HG03139 (cell line): ENCODE results near the gene ENPP3.

Experiments used
- ATAC-seq: cut with Tn5 transposase; IDR thresholded peaks from one replicate; pipeline ENCODE4 v1.9.1; 2021; ENCODE audit not compliant: unreplicated experiment

The ENPP3 gene

DNA sequence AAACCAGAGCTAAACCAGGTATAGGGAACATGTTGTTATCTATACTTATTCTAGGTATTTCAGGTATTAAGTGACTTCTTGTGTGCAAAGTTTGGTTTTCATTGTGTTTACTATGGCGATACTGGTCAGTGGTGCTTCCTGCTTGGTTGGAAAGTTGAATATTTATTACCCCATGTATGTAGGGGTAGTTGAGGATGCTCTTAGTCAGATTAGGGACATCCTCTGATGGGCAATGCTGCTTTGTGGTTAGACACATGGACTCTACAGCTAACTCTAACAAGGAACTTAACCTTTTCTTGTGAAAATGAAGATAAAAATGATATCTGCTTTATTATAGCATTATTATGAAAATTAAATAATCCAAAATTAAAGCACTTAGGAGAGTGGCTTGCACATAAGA is 126.6 kb downstream of the ENPP3 start:
- no peak for ATAC-seq

DNA sequence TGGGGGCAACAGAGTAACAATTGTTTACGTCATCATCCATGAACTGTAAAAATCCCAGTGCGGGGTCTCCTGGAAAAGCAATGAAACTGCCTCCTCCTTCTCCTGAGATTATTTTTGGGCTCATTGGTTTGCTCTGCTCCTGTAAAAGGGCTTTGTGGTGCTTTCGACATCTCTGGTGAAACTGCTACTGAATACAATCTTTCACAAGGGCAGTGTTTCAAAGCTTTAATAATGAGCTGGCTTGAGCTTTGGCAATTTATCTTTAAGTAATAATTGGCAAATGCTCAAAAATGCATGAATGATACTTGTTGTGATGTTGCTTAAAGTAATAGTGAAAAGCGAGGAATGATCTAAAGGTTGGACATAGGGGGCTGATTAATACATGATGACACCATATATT is 127.2 kb downstream of the ENPP3 start:
- ATAC-seq, result no peak

DNA sequence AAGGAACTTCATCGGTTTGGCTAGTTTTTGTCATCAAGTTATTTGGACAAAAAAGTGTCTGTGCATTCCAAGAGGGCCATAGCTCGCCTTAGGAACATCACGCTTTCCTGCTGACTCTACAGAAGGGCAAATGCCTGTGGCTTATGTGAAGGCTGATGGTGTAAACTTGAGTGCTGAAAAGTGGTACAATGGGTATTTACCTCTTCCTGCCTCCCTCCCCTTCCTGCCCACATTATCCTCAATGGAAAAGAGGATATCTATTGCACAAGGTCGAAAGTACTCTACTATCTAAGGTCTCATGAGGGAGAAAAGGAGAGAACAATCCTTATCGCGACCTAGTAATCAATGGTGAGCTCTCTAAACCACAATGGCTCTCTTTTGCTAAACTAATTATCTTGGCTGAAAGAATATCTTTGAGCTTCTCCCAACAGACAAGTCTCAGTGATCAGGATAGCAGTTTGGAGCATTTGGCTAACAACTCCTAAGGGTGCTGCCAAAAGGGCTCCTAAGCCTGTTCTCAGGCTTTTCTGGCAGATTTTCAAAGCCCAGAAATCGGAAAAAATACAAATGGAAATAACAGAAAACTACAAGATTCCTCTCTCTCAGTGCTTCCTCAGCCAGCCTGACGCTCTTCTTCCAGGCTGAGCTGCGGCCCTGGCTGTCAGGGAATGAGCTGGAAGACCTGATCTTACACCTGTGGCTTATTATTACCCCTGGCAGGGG is 128.1 kb downstream of the ENPP3 start:
- ATAC-seq, result no peak

DNA sequence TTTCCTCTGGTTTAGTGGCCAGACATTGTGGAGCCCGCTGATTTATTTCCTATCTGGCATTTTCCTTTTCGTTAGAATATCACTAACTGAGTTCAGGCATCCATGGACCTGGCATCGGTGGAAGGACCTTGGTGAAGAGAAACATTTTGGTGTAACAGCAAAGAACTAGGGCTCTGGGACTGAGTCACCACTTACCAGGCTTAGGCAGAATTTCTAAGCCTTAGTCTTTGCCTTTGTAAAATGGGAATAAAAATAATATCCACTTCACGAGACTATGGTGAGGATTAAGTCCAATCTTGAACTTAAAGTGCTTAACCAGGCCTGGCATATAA is 128.7 kb downstream of the ENPP3 start:
- no peak for ATAC-seq

DNA sequence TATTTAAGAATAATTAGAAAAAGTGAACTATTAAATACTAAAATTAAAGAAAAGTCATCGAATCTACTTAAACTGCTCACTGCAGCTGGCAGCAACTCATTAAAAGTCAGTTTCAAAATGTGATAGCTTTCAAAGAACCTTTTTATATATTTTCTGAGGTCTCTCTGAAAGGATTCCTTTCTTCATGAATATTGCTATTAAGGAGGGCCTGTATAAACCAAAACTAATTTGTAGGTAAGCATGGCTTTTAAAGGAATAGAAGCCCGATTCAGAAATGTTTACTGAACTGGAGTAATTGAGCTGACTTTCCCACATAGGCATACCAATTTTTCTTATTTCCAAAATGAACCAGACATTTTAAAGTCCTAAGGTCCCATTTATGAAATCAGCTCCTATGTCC is 129.5 kb downstream of the ENPP3 start:
- no peak for ATAC-seq

DNA sequence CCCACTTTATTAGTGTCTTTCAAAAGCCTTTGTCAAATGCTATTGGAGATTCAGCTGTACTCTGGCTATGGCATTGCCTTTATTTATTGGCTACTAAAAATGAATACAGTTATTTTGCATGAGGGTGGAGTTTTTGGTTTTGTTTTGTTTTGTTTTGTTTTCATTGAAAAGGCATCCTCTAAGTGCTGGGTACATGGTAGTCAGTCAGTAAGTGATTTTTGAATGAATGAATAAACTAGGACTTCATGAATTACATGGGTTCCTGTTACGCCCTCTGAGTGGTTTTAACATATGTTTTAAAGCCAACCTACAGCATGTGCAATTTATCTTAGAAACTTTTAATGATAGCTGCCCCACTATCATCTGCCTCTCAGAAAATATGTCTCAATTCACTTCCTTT is 131.9 kb downstream of the ENPP3 start:
- ATAC-seq, result no peak

DNA sequence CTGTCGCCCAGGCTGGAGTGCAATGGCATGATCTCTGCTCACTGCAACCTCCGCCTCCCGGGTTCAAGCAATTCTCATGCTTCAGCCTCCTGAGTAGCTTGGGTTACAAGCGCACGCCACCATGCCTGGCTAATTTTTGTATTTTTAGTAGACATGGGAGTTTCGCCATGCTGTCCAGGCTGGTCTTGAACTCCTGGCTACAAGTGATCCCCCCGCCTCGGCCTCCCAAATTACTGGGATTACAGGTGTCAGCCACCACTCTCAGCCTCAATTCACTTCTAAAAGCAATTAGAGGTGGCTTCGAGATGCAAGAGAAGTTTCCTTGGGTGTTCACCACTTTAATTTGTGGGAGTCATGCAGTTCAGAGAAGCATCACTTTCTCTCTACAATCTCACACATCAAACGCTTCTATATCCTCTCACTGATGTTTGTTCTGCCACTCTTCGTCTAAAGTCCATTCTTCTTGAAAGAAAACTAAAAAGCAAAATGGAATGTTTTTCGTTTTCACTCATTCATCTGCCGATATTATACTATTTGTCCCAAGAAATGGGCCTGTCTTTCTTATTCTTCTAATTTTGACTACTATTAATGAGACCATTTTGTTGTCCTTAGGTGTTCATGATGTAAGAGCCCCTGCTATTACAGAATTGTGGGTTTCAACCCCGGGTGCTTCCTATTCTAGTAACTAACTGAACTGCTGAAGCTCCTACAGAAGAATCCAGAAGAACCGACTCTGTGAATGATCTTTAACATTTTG is 132.5 kb downstream of the ENPP3 start:
- no peak for ATAC-seq

DNA sequence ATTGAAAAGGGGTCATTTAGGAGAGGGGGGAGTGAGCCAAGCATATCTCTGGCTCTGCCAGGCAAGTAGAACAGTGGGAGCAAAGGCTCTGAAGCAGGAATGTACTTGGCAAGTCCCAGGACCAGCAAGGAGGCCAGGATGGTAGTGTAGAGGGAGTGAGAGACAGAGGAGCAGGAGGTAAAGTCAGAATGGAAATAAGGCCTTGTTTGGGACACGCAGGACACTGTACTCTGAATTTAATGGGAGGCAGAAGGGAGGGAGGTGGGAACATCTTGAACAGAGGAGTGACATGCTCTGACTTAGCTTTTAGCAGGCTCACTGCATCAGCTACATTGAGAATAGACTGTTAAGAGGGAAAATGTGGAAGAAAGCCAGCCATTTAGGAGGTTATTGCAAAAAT is 133.7 kb downstream of the ENPP3 start:
- no peak for ATAC-seq

DNA sequence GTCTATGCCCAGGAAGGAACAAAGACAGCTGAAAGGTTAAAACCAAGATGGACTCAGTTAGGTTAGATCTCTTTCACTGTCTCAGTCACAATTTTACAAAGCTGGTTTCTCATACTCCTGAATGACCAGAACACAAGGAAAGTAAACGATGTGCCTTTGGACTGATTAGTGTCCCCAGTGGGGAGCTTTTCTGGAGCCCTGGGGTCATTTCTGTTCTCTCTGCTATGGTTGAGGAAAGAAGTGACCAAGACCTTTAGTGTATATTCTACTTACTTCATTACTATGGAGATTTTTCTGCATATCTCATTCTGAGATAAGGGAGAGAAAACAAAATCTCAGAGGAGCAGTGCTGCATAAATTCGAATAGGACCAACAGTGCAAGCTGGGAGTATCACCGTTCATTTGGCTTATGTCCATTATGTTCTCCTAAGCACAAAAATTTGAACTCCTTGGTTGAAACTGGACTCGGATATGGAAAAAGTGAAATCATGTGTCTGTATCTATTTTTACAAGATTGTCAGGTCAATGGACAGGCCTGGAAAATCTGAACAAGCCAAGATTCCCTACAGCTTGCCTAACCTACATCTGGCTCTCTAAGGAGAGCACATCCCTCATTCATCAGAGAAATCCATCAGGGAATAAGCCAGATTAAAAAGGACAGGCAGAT is 136.3 kb downstream of the ENPP3 start:
- ATAC-seq, result no peak

DNA sequence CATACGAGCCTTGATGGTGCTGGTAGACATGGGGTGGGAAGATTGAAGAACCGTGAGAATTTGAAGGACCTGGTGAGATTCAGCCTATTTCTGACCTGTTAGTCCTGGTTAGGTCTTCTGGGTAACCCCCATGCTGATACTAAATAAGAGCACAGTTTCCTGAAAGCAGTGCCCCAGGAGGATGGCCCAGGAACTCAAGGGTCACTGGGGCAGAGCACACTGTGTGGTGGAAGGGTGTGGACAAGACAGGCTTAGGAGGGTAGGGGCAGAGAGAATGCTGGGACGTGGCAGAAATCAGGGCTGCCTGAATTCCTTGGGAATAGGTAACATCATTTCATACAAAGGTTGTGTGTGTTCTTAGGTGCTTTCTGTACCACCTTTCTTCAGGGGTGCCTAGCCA is 138.8 kb downstream of the ENPP3 start:
- no peak for ATAC-seq

DNA sequence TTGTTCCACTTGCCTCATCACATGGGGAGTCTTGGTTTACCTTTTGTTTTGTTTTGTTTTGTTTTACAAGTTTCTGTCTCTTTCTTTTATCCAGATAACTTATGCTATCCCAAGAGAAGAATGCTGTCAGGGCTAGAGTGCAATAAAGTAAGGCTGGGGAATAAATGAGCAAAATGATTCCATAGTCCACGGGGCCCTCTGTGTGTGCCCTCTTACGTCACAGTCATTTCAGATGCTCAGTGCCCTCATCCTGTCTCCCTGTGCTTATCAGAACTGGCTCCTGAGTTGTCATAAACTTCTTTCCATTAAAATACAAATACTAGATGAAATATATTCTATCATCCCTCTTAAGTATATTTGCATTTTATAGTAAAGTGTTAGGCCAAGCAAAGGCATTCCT is 139.9 kb downstream of the ENPP3 start:
- no peak for ATAC-seq

DNA sequence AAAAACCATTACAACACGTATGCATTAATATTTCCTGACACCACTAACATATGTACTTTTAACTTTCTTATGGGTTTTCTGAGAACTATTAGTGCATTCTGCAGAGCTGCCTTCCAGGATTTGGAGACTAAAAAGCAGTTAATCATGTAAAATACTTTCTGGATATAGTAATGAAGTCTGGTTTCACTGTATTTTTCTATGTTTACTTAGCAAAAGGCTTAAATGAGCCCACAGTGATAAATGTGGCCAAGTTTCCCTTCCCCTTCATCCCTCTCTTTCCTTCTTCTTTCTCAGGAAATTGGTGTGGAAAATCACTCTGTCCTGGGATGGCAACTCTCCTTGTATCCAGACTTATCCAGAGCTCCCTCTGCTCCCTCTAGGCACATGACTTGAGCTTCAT is 141.1 kb downstream of the ENPP3 start:
- ATAC-seq, result no peak

DNA sequence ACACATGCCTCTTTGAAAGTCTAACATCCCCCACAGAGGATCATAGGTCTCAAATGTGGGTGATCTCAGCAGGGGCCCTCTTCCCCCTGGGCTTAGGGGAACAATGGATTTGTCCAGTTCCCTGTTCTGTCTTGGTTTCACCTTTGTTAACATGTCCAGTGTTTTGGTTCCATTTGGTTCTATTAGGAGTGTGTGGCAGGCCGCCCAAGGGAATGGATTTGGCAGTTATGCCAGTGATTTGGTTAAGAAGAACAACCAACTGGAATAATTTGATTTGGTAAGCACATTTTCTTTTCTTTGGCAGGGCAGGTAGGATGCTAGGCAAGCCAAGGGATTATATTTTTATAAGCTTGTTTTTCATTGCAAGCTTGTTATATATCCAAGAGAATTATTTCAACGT is 142.2 kb downstream of the ENPP3 start:
- ATAC-seq, result no peak

DNA sequence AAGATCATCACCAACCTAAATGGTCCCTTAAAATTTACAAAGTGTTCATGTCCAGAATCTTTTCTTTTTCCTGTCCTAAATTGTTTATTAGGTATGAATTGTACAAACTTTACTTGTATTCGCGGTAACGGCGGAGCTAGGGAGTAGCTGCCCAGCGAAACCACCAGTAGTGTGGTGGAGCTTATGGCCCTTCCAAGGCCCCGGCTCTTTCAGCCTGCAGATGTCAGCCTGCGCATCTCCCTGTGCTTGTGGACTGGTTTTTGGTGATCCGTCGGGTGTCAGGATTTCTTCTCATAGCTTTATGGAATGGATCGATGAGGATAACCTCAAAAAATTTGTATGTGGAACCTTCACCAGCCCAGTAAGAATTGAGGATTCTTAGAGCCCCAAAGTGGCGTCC is 143.5 kb downstream of the ENPP3 start:
- ATAC-seq, result no peak

DNA sequence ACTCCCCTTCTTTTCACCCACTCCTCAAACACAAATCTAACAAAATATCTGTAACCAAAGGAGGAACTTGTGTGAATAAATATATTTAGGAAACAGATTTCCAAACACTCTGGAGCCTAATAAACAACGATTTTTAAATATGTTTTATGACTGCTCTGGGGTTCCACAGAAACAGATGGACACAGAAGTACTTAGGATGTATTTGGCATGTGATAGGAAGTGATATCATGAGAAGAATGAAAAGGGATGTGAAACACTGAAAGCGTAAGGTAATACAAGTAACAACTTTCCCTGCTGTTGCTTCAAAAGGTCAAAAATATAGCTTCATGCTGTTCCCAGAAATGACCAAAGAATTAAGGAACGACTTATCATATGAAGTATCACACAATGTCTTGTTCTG is 144.6 kb downstream of the ENPP3 start:
- no peak for ATAC-seq

DNA sequence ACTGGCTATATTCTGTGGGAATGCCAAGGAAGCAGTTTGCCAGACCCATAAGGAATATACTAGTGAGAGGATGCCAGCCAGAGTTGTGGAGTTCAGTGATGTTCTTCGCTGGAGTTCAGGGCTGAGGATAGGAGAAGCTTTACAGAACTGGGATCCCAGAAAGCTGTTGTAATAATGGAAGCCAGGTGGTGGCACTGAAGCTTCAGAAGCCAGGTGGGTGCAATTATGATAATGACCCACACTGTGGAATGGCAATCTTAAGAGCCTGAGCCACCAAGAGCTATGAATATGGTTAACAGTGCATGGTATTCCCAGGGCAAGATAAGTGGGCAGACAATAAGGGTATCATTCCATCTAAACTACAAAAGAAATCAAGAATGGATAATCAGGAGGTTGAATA is 145.7 kb downstream of the ENPP3 start:
- ATAC-seq, result no peak

DNA sequence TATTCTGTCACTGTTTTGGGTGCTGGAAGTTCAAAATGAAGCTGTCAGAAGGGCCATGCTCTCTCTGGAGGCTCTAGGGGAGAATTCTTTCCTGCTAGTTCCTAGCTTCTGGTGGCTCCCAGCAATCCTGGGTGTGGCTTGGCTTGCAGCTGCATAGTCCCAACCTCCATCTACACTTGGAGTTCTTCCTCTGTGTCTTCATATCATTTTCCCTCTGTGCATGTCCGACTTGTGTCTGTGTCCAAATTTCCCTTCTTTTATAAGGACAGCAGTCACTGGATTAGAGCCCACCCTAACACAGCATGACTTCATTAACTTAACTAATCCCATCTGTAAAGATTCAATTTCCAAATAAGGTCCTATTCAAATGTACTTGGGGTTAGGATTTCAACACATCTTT is 147.5 kb downstream of the ENPP3 start:
- no peak for ATAC-seq

DNA sequence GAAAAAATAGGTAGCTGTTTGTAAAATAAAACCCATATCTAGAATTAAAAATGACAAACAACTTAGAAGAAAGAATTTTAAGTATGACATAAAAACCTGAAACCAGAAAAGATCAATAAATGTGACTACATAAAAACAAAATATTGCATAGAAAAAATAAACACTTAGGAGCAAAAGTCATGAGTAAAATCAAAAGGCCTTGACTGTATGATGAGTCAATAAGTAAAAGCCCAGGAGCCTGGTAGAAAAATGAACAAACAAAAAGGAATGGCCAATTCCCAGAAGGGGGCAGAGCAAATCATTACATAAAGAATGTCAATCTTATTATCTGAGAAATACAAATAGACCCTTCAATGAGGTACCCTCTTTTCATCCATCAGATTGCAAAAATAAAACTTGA is 150.0 kb downstream of the ENPP3 start:
- ATAC-seq, result no peak

DNA sequence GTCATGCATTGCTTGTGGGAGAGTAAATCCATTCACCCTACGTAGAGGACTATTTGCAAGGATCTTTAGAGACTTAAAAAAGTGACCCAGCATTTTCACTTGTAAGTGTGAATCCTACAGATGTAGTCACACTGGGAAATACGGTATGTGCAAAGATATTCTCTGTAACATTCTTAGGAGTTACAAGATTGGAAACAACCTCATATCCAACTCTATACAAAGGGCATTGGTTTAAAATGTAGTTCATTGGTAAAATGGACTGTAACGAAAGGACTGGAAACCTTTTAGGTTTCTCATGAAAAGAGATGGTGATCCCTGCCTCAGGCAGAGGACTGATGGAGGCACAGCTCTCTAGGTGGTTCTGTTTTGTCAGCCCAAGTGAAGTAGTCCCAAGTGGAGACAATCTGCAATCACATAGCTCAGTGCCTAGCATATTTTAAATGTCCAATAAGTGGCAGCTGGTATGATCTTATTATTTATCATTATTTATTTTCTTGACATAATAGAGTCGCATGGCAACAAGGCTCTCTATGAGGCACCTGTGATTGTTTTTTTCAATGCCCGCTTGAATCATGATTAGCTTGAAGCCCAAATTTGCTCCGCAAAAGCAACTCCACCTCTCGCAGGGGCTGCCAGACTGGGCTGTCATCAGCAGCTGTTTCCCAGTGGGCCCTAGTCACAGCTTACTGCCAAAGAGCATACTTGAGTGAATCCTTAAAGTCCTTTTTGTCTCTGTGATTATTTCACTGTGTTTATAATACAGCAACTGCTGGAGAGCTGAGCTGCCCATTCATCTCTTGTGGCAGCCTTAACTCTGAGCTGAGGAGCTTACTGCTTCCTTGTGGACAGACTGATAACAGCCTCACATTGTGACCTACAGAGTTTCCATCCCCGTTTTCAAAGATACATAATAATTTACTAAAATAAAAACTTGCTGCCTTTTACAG is 150.9 kb downstream of the ENPP3 start:
- ATAC-seq, result no peak

DNA sequence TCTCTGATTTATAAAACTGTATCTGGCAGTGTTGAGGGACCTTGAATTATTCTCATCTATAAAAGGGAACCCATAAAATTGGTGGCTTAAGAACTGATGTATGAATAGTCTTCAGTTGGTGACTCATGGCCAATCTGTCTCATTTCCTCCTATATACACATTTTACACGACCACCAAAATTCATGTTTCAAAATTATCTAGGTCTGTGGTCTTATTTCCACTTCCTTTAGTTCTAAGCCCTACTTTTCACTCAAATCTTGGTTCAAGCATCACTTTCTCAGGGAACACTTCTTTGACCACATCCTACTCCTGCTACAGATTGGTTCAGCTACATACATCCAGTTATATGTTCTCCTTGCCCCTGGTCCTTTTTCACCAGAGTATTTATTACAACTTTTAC is 152.1 kb downstream of the ENPP3 start:
- no peak for ATAC-seq

DNA sequence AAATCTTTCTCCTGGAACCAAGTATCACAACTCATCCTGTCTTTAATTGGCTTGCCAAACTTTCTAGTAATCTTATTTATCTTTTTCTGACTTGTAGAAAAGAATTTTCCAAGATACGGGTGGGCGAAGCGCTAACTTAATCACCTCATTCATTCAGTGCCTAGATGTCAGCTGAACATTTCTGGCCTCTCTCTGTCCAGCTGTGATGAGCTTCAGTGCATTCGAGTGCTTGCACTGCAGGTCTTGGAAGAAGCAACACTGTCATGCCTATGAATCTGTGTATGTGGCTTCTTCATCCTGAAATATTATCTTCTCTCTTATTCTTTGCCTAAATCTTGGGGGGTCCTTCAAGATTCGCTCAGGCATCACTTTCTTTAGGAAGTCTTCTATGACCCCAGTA is 154.4 kb downstream of the ENPP3 start:
- ATAC-seq, result no peak
